GM19351 (cell line): ENCODE results near the gene USP22.
"Not testable (repeated sequence)": the region's sequence is repeated elsewhere in the genome, so short reads cannot be mapped to it uniquely, and the experiment has no call there.

Source experiments
- ATAC-seq: cut with Tn5 transposase; IDR thresholded peaks from one replicate; pipeline ENCODE4 v1.9.1; 2021; ENCODE audit warnings: mild to moderate bottlenecking, moderate library complexity; ENCODE audit not compliant: unreplicated experiment

Gene USP22

GRCh38 chr17:21042458-21043295 is at the start of gene USP22:
TSS of gene USP22 (minus strand) at chr17:21043011. CDS start at chr17:21042835, 176 bp downstream.
- ATAC-seq: peak; percentile 54

GRCh38 chr17:21090902-21091618 is 48.2 kb upstream of the USP22 start:
- no peak for ATAC-seq

GRCh38 chr17:21089933-21090901 is 47.4 kb upstream of the USP22 start:
- peak; percentile 65 for ATAC-seq

GRCh38 chr17:21089145-21089544 is 46.3 kb upstream of the USP22 start:
- ATAC-seq: no peak

- no peak for ATAC-seq
These were observed 42.9 kb upstream of the USP22 start for GRCh38 chr17:21085707-21086106.

- not testable (repeated sequence) for ATAC-seq
These were observed 42.5 kb upstream of the USP22 start for GRCh38 chr17:21085280-21085679.

- no peak for ATAC-seq
These were observed 39.2 kb upstream of the USP22 start for GRCh38 chr17:21082001-21082436.

- no peak for ATAC-seq
These were observed 36.4 kb upstream of the USP22 start for GRCh38 chr17:21079196-21079595.

GRCh38 chr17:21078016-21078780 is 35.4 kb upstream of the USP22 start:
- no peak for ATAC-seq

- ATAC-seq: no peak
These were observed 34.5 kb upstream of the USP22 start for GRCh38 chr17:21077281-21077680.

GRCh38 chr17:21076242-21076641 is 33.4 kb upstream of the USP22 start:
- no peak for ATAC-seq

GRCh38 chr17:21075739-21076085 is 32.9 kb upstream of the USP22 start:
- ATAC-seq: no peak

- no peak for ATAC-seq
These were observed 30.0 kb upstream of the USP22 start for GRCh38 chr17:21072745-21073197.

GRCh38 chr17:21066394-21066793 is 23.6 kb upstream of the USP22 start:
- ATAC-seq: no peak

GRCh38 chr17:21061971-21062526 is 19.2 kb upstream of the USP22 start:
- peak; percentile 84 for ATAC-seq

- no peak for ATAC-seq
These were observed 18.5 kb upstream of the USP22 start for GRCh38 chr17:21061158-21061835.

- no peak for ATAC-seq
These were observed 16.9 kb upstream of the USP22 start for GRCh38 chr17:21059761-21060160.

GRCh38 chr17:21058098-21058893 is 15.5 kb upstream of the USP22 start:
- no peak for ATAC-seq
